Activated naive CD4-positive, alpha-beta T cell treated with anti-CD3 and anti-CD28 coated beads, Interleukin-2, amount 50 U/mL, for 16 hours (primary cell): ENCODE results near the gene ECM2.
"Not testable (repeated sequence)": the region's sequence is repeated elsewhere in the genome, so short reads cannot be mapped to it uniquely, and the experiment has no call there.

ENCODE experiments used
- DNase-seq: peaks from one replicate; pipeline ENCODE4 v3.0.0-alpha.2; 2020

Gene ECM2

GRCh38 chr9:92535940-92536850 lies at the start of gene ECM2:
Gene ECM2 (minus strand): TSS chr9:92535990. CDS start chr9:92522866, 13,124 bp downstream.
- DNase-seq = no peak

DNA sequence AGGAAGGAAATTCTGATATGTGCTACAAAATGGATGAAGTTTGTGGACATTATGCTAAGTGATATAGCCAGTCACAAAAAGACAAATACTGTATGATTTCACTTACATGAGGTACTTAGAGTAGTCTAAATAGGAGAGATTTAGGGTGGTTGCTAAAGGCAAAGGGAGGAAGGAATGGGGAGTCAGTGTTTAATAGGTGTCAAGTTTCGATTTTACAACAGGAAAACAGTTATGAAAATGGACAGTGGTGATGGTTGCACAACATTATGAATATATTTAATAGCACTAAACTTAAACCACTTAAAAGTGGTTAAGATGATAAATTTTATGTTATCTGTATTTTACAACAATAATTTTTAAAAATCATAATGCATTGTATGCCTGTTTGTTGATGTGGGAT lies 40.4 kb upstream of the ECM2 start:
- no peak for DNase-seq

GRCh38 chr9:92573612-92574011 lies 37.8 kb upstream of the ECM2 start:
- DNase-seq = not testable (repeated sequence)

- DNase-seq = not testable (repeated sequence)
Observed at GRCh38 chr9:92571871-92572270, 36.1 kb upstream of the ECM2 start.

DNA sequence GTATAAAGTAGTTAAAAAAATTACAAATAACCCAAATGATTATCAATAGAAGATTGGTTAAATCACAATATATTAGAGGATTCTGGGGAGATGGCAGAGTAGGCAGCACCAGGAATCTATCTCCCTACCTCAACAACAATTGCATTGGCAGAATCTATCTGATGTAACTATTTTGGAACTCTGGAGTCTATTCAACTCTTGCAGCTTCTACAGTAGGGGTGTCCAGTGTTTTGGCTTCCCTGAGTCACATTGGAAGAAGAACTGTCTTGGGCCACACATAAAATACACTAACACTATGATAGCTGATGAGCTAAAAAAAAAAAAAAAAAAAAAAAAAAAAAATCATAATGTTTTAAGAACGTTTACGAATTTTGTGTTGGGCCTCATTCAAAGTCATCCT lies 29.2 kb upstream of the ECM2 start:
- no peak for DNase-seq

DNA sequence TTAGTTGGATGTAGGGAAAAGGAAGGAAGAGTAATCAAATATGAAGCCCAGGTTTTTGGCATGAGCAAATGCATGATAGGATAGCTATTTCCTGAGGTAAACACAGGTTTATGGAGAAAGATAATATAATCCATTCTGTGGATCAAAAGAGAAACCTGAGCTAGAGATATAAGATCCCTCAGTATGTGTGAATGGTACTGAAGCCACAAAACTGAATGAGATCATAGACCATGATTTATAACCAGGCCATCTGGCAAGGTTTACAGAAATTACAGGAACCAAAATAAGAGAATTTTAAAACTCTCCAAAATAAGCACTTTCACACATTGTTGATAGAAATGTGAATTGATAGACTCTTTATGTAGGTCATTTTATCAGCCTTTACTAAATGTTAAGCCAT lies 28.7 kb upstream of the ECM2 start:
- DNase-seq = no peak

- no peak for DNase-seq
Observed at GRCh38 chr9:92563116-92564100, 27.6 kb upstream of the ECM2 start.

- no peak for DNase-seq
Observed at GRCh38 chr9:92562461-92562967, 26.7 kb upstream of the ECM2 start.

DNA sequence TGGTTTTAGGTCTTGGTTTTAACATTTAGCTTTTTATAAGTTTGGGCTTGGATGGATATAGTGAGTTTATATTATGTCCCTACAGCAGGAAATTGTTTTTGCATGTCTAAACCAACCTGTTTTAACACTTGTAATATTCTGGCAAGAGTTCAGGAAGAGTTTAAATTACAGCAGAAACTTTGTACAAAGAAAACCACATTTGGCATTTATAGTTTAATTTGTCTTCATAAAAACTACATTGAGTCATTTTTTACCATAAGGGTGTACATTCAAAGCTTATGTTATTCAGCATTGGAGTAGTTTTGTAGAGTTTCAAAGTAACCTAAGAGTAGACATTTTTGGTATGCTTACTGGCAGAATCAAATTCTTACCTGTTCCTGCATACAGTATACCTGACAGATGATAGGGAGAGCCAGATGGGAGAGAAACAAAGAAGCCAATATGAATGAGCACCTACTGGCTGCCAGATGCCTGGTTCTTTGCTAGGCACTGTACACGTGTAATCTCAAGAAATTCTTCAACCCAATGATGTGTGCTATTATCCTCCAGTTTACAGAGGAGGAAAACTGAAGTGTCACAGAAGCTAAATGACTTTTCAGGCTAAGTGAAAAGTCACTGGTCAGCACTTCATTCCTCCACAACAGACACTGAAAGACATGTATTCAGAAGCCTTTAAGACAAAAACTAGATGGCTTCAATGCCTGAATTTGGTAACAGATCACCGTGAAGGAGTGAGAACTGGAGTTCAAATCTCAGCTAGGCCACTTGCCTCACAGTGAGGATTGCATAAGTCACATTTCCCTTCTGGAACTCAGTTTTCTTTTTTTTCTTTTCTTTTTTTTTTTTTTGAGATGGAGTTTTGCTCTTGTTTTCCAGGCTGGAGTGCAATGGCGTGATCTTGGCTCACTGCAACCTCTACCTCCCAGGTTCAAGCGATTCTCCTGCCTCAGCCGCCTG lies 25.9 kb upstream of the ECM2 start:
- DNase-seq = no peak

DNA sequence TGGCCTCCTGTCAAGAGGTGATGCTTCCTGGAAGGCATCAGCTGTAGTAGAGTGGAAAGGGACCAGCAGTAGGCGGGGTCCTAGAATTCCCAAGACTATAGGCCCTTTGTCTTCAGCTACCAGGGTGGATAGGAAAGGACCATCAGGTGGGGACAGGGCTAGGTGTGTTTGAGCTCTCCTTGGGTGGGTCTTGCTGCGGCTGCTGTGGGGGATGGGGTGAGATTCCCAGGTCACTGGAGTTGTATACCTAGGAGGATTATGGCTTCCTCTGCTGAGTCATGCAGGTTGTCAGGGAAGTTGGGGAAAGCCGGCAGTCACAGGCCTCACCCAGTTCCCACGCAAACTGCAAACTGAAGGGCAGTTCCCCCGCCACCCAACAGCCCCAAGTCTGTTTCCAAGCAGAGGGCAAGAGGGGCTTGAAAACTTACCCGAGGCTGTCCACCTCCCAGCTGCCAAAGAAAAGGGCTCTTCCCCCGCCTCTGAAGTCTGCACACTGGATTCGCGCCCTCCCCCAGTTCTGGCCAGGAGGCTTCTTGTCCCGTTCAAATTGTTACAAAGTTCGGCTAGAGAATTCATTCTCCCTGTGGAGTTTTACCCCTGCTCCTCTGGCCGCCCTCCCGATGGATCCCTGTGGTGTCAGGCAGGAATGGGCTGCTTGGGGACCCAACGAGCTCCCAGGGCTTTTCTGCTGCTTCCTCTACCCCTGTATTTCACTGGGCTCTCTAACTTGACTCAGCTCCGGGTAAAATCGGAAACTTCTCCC lies 23.0 kb upstream of the ECM2 start:
- DNase-seq = no peak

DNA sequence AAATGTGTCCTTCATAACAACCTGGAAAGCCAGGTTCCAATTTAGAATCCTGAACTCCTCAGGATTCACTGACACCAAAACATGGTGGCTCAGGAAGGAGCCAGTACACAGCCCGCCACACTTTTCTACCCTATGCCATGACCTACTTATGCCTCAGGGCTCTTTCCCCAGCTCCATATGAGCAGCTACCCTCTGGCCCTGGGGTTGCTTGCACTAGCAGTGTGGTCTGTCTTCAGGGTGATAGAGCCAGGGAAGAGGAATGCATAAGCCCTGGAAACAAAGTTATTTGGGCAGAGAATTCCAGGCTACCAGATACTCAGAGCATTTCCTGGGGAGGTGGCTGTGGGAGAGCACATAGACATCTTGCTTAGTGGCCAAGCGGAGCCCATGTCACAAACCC lies 15.0 kb upstream of the ECM2 start:
- DNase-seq = no peak

GRCh38 chr9:92547356-92547755 lies 11.6 kb upstream of the ECM2 start:
- DNase-seq = no peak

- no peak for DNase-seq
Observed at GRCh38 chr9:92545002-92545510, 9.3 kb upstream of the ECM2 start.

GRCh38 chr9:92543972-92544371 lies 8.2 kb upstream of the ECM2 start:
- DNase-seq = no peak

DNA sequence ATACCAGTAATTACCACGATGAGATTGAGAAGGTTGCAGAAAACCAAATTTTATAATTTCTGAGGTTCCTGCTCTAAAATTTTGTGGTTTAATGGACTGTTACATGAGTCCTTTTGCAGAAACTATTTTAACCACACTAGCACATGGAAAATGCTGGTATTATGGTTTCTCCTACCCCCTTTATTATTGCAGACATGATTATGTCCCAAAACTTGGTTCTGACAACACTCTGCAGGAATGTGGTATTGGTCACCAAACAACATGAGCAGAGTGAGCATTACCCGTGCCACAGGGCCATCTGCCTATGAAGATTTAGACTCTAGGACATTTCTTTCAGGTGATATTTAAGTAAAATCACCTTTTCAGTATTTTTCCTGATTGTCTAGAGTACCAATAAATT lies 2.8 kb upstream of the ECM2 start:
- no peak for DNase-seq

DNA sequence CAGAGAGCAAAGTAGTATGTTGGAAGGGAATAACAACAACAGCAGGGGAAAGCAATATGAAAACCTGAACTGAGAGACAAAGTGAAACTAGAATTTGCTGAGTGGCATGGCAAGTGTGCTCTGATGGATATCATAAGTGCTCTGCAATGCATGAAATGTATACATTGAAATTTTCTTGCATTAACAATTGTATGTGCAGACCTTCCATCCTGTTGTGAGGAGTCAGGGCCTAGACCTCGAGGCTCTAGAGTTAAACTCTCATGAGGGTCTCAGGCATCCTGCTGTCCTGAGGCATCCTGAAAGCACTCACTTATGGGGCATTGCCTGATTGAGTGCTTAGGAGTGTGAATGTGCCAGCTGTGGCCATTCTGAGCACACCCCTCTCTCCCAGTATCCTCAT lies 1.1 kb downstream of the ECM2 start:
- DNase-seq = no peak

DNA sequence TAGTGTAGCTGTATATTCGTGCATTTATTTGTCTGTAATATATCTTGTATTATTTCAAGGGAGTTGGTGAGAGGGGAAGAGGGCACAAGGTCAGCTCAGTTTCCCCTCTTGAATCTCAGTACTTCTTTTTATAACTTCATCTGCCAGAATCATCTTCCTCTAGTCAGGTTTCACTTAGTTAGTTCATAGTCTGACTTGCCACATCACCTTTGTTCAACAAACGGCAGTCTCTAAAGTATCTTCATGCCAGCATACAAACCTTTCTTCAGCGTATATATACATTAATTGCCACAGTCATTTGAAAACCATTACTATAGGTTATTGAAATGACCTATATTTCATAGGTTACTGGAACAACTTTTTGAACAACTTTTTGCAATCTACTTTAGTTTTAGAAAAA lies 1.6 kb downstream of the ECM2 start:
- no peak for DNase-seq

GRCh38 chr9:92530893-92531292 lies 4.9 kb downstream of the ECM2 start:
- DNase-seq = no peak

DNA sequence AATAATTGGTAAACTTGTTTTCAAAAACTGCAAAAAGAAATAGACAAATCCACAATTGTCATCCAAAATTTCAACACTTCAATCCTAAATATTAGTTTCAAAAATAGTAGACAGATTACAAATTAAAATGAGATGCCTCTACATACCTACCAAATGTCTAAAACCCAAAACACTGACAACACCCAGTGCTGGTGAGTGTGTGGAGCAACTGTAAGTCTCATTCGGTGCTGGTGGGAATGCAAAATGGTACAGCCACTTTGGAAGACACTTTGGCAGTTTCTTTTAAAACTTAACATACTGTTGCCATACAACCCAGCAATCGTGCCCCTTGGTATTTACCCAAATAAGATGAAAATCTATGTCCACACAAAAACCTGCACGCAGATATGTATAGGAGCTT lies 6.7 kb downstream of the ECM2 start:
- DNase-seq = no peak

- DNase-seq = no peak
Observed at GRCh38 chr9:92528522-92528849, 7.3 kb downstream of the ECM2 start.

DNA sequence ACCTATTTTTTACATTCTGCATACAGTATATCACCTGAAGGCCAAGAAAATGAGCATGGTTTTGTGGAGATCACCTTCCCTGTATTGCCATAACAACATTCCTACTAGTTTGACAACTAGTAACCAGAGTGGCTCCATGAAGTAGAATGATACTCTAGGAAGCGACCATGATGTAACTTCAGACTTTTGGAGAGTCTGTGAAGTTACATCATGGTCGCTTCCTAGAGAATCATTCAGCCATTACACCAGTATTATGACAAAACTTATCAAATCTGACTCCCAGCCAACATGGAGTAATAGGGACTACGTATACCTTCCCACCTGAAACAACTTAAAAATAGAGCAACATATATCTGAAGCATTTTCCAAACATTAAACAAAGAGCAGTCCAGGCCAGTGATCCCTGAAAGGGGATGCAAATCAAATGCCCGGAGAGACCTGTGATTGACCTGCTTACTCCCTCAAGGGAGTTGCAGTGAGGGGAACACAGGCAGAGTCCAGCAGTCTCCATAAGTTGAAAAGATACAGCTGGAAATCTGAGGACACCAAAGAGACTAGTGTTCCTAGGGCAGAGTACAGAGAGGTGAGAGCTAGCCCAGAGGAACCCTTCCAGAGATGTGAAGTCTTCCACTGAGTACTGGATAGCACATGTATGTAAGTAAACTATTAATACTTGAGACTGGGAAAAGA lies 7.8 kb downstream of the ECM2 start:
- no peak for DNase-seq
